HG03280 (cell line): ENCODE results near the gene MMAB.

Source experiments
- ATAC-seq: cut with Tn5 transposase; IDR thresholded peaks from one replicate; pipeline ENCODE4 v1.9.1; 2021; ENCODE audit warnings: mild to moderate bottlenecking, moderate library complexity; ENCODE audit not compliant: unreplicated experiment

MMAB gene

GRCh38 chr12:109518820-109519665 lies 54.3 kb downstream of the MMAB start:
- ATAC-seq = no peak

GRCh38 chr12:109517619-109518018 lies 55.7 kb downstream of the MMAB start:
- no peak for ATAC-seq

GRCh38 chr12:109513977-109514376 lies 59.3 kb downstream of the MMAB start:
- ATAC-seq = no peak

GRCh38 chr12:109513051-109513450 lies 60.3 kb downstream of the MMAB start:
- no peak for ATAC-seq

- no peak for ATAC-seq
Measured at GRCh38 chr12:109512608-109513007, 60.7 kb downstream of the MMAB start.

GRCh38 chr12:109510196-109510595 lies 63.1 kb downstream of the MMAB start:
- ATAC-seq = no peak

GRCh38 chr12:109504068-109504467 lies 69.2 kb downstream of the MMAB start:
- no peak for ATAC-seq
